ENCODE data around the gene CREBBP. TPM values are rescaled to one million over a fixed set of nuclear protein-coding genes. Genes with fewer than 3 reads are reported as not detected.

The CREBBP gene
- total and polyA plus RNA-seq, 2 donors (not counting 3 experiments of a cell fraction or from before 2014, with no cell fraction given) = 13.8 to 72.7 TPM

GRCh38 chr16:3797904-3798811, 82.4 kb downstream of the CREBBP start:
- TF ChIP-seq GATA2 (IDR thresholded peaks at IDR 0.05; ENCODE audit: insufficient read depth, insufficient read length, low read depth, low read length) (no peak), FOS (IDR thresholded peaks at IDR 0.05; ENCODE audit: borderline replicate concordance, insufficient read depth, low read length) (no peak), MAX (IDR thresholded peaks at IDR 0.05; ENCODE audit: insufficient read depth, insufficient read length) (no peak), POLR2AphosphoS5 (IDR thresholded peaks at IDR 0.05; ENCODE audit: insufficient read depth, low read depth, low read length) (no peak), CTCF (IDR thresholded peaks at IDR 0.05; ENCODE audit: extremely low read depth in 1 of 2, insufficient read depth in 1 of 2, low read depth in 1 of 2, low read length in 2 of 2) (no peak), JUN (IDR thresholded peaks at IDR 0.05; ENCODE audit: borderline replicate concordance, insufficient read depth, insufficient read length, low read depth) (no peak), POLR2A (IDR thresholded peaks at IDR 0.05; ENCODE audit: low read depth, low read length) (no peak), MYC (IDR thresholded peaks at IDR 0.05; ENCODE audit: low read depth, low read length) (no peak), EZH2 (IDR thresholded peaks at IDR 0.05; ENCODE audit: borderline replicate concordance, low read depth, low read length, severe bottlenecking) (no peak)
- H3K9me3 ChIP-seq (replicated peaks; ENCODE audit: control insufficient read depth, insufficient read depth, low read length) = no peaks in the 10 kb centered on the region
- H4K20me1 ChIP-seq (replicated peaks; ENCODE audit: control insufficient read depth, extremely low read depth, insufficient read depth, low read length) = peaks cover 27% of the 10 kb centered on the region
- H3K4me2 ChIP-seq (ENCODE audit: insufficient read depth, low read length) = no peak overlapping the region
- peaks cover 6% of the 10 kb centered on the region for H3K4me1 ChIP-seq (ENCODE audit: control insufficient read depth, extremely low read depth, insufficient read depth, low read length)
- intact Hi-C loops (cut with micrococcal nuclease) (loop anchor here (10.0 kb wide), 1 partner anchor 77 kb away; no protein-coding TSS in a partner anchor), dilution Hi-C loops (cut with MboI; ENCODE audit: extremely low pct_ligation_motif_present, low sequenced_read_pairs) (no loop called here)
- ChIA-PET POLR2A (no interaction called here), CTCF (no interaction called here)
- no peaks in the 10 kb centered on the region for H3K9me1 ChIP-seq (replicated peaks; ENCODE audit: control insufficient read depth, extremely low read depth, insufficient read depth, low read length)
- no peak overlapping the region for H3K27ac ChIP-seq (ENCODE audit: insufficient read depth, low read depth, low read length)
- FAIRE-seq (no peak), DNase-seq (ENCODE audit: low read depth, low spot score) (no peak)
- no peak overlapping the region for H3K9ac ChIP-seq (replicated peaks; ENCODE audit: extremely low read depth, insufficient read depth, low read length)
- H3K27me3 ChIP-seq (ENCODE audit: control insufficient read depth in 2 of 2, insufficient read depth in 2 of 2, low read length in 2 of 2) = no peaks in the 10 kb centered on the region
- no TSS peak for BruUV-seq (replicated peaks)
- H2AFZ ChIP-seq (ENCODE audit: low read depth, low read length) = no peak overlapping the region
- H3K4me3 ChIP-seq (replicated peaks in 1 of 3; ENCODE audit: insufficient read depth in 1 of 3, low read depth in 1 of 3, low read length in 3 of 3) = no peak overlapping the region
- no peaks in the 10 kb centered on the region for H3K36me3 ChIP-seq (ENCODE audit: control insufficient read depth in 2 of 2, extremely low read depth in 1 of 2, insufficient read depth in 2 of 2, low read length in 2 of 2)
- H3K79me2 ChIP-seq (ENCODE audit: control insufficient read depth, insufficient read depth, low read length) = peaks cover 78% of the 10 kb centered on the region

Measured in endothelial cell of umbilical vein (primary cell).